Body of pancreas (tissue), 4 donors: ENCODE results near the gene TNFRSF8.

ENCODE experiments used
- CTCF ChIP-seq, 7 experiments: fragments of 450-650 bp in 4 of 7; fragments of 200-600 bp in 3 of 7; sonication (generic) in 3 of 7; IDR thresholded peaks; one replicate each; pipeline ENCODE4 v1.5.1; 2016 to 2019; ENCODE audit warnings: antibody characterized with exemption in 7 of 7
- POLR2A ChIP-seq, 3 donors: fragments of 450-650 bp; IDR thresholded peaks; one replicate each; pipeline ENCODE4 v1.6.1; 2016; ENCODE audit warnings: antibody characterized with exemption in 3 of 3, mild to moderate bottlenecking in 2 of 3

DNA sequence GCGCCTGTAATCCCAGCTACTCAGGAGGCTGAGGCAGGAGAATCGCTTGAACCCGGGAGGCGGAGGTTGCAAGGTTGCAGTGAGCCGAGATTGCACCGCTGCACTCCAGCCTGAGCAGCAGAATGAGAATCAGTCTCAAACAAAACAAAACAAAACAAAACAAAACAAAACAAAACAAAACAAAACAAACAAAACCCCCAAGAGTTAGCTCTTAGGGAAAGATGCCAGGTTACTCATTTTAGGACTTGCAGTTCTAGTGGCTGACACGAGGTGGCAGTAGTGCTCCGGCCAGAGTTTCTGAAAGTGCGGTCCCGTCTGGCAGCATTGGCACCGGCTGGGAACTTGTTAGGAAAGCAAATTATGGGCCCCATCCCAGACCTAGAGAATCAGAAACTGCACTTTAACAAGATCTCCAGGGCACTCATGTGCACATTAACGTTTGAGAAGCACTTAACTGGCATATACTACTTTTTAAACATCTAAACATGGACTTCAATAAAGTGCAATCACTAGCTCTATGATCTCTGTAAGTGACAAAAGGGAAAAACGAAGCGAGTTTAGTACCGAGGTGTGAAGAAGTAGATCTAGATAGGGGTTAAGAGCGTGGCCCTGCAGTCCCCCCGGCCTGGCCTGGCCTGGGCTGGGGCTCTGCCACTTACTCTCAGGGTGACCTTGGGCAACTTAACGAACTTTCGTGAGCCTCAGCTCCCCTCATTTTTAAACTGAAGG is 61.8 kb downstream of the TNFRSF8 start:
- peak; percentile 92 to 99 (median 95) for TF ChIP-seq CTCF (IDR thresholded peaks at IDR 0.05)
- no peak for TF ChIP-seq POLR2A (IDR thresholded peaks at IDR 0.05)
